Measurements from ENCODE around the gene GSTM3.
"Not testable (repeated sequence)": the region's sequence is repeated elsewhere in the genome, so short reads cannot be mapped to it uniquely, and the experiment has no call there.

GSTM3 gene

GRCh38 chr1:109775398-109775797, 34.6 kb upstream of the GSTM3 start:
- no peak for DNase-seq (ENCODE audit: low spot score)

GRCh38 chr1:109773900-109774485, 33.2 kb upstream of the GSTM3 start:
- DNase-seq (ENCODE audit: low spot score), result no peak

GRCh38 chr1:109773203-109773899, 32.5 kb upstream of the GSTM3 start:
- peak; percentile 84 for DNase-seq (ENCODE audit: low spot score)

- no peak for DNase-seq (ENCODE audit: low spot score)
Measured at GRCh38 chr1:109772658-109773202, 31.9 kb upstream of the GSTM3 start.

GRCh38 chr1:109771712-109772657, 31.1 kb upstream of the GSTM3 start:
- no peak for DNase-seq (ENCODE audit: low spot score)

GRCh38 chr1:109770331-109771095, 29.7 kb upstream of the GSTM3 start:
- DNase-seq (ENCODE audit: low spot score), result no peak

GRCh38 chr1:109769330-109770078, 28.7 kb upstream of the GSTM3 start:
- DNase-seq (ENCODE audit: low spot score), result no peak

GRCh38 chr1:109768820-109769219, 28.0 kb upstream of the GSTM3 start:
- DNase-seq (ENCODE audit: low spot score), result no peak

- DNase-seq (ENCODE audit: low spot score), result no peak
Measured at GRCh38 chr1:109768335-109768650, 27.5 kb upstream of the GSTM3 start.

GRCh38 chr1:109767637-109768334, 26.9 kb upstream of the GSTM3 start:
- no peak for DNase-seq (ENCODE audit: low spot score)

- DNase-seq (ENCODE audit: low spot score), result not testable (repeated sequence)
Measured at GRCh38 chr1:109766991-109767636, 26.3 kb upstream of the GSTM3 start.

GRCh38 chr1:109765896-109766615, 25.2 kb upstream of the GSTM3 start:
- DNase-seq (ENCODE audit: low spot score), result no peak

GRCh38 chr1:109765483-109765815, 24.6 kb upstream of the GSTM3 start:
- no peak for DNase-seq (ENCODE audit: low spot score)

- DNase-seq (ENCODE audit: low spot score), result no peak
Measured at GRCh38 chr1:109764561-109765482, 24.0 kb upstream of the GSTM3 start.

- no peak for DNase-seq (ENCODE audit: low spot score)
Measured at GRCh38 chr1:109763646-109764415, 23.0 kb upstream of the GSTM3 start, which contains the start of gene EPS8L3. Gene EPS8L3, minus strand, starts transcription at chr1:109763923. Its CDS starts 2,174 bp downstream, at chr1:109761749.

- no peak for DNase-seq (ENCODE audit: low spot score)
Measured at GRCh38 chr1:109762821-109763645, 22.2 kb upstream of the GSTM3 start.
